ENCODE results near the gene USP22. TPM values are rescaled to one million over a fixed set of nuclear protein-coding genes. Genes with fewer than 3 reads are reported as not detected.
"Not testable (repeated sequence)": the region's sequence is repeated elsewhere in the genome, so short reads cannot be mapped to it uniquely, and the experiment has no call there.

The USP22 gene
- total RNA-seq, 1 donor from 2014 or later: 79.1 TPM

DNA sequence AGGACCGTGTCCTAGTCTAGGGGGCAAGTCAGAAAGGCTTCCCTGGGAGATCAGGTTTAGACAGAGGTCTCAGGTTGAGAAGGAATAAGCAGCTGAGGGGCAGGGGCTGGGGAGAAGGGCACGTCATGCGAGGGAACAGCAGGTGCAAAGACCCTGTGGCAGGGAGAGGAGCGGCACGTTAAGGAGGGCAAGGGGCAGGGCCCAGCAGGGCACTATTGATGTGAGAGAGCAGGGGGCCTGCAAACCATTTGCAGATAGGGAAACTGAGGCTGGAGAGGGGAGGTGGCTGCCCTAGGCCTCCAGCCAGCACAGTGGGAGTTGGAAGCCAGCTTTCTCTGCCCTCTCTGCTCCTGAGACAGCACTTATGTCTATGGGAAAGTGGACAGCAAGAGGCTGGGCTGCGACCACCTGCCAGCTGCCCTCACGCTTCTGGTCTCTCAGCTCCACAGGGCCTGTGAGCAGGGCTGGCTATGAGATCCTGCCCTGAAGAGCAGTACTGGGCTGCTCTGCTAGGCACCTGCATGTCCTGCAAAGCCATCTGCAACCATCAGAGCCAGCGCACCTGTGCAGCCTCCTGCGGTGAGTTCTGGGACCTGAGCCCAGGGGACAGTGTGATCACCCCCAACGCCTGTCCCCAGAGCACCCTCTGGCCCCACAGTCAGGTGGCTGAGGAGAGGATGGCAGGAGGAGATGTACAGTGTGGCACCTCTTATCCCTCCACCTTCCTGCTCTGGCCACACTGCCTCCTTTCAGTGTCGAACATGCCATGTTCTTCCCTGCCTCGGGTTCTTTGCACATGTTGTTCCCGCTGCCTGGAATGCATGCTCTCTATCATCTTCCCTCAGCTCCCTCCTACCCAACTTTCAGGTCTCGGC lies 61.5 kb downstream of the USP22 start:
- H3K9me3 ChIP-seq: no peaks in the 10 kb centered on the region
- TF ChIP-seq POLR2AphosphoS5 (IDR thresholded peaks at IDR 0.05; ENCODE audit: insufficient read depth in 1 of 2, low read depth in 1 of 2) (no peak), POLR2A (IDR thresholded peaks at IDR 0.05) (no peak)
- TF ChIP-seq, protein P1, sequence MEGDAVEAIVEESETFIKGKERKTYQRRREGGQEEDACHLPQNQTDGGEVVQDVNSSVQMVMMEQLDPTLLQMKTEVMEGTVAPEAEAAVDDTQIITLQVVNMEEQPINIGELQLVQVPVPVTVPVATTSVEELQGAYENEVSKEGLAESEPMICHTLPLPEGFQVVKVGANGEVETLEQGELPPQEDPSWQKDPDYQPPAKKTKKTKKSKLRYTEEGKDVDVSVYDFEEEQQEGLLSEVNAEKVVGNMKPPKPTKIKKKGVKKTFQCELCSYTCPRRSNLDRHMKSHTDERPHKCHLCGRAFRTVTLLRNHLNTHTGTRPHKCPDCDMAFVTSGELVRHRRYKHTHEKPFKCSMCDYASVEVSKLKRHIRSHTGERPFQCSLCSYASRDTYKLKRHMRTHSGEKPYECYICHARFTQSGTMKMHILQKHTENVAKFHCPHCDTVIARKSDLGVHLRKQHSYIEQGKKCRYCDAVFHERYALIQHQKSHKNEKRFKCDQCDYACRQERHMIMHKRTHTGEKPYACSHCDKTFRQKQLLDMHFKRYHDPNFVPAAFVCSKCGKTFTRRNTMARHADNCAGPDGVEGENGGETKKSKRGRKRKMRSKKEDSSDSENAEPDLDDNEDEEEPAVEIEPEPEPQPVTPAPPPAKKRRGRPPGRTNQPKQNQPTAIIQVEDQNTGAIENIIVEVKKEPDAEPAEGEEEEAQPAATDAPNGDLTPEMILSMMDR (IDR thresholded peaks at IDR 0.05): no peak
- H3K4me1 ChIP-seq: no peaks in the 10 kb centered on the region
- H3K27ac ChIP-seq: no peak overlapping the region
- H3K4me3 ChIP-seq: no peak overlapping the region
- H3K27me3 ChIP-seq: no peaks in the 10 kb centered on the region
- DNase-seq (ENCODE audit: extremely low spot score in 2 of 2): peak; percentile 67 to 90
- H3K36me3 ChIP-seq: no peaks in the 10 kb centered on the region
- intact Hi-C loops (cut with DNase I): no loop called here

DNA sequence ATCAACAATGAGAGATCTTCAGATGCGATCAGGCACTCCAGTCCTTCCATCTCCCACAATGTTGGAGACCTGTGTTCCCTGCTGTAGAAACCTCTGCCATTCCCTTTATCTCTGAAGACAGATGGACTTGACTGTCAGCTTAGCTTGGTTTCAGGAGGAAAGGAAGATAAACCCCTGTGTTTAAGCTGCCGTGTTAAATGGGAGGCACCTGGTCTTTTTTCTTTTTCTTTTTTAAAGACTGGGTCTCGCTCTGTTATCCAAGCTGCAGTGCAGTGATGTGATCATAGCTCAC lies 63.1 kb downstream of the USP22 start:
- H3K9me3 ChIP-seq: no peaks in the 10 kb centered on the region
- no peak overlapping the region for H3K4me3 ChIP-seq
- no peaks in the 10 kb centered on the region for H3K36me3 ChIP-seq
- DNase-seq (ENCODE audit: extremely low spot score in 2 of 2): no peak
- H3K27ac ChIP-seq: no peak overlapping the region
- H3K4me1 ChIP-seq: no peaks in the 10 kb centered on the region
- TF ChIP-seq, protein P1 (IDR thresholded peaks at IDR 0.05): no peak
- TF ChIP-seq POLR2AphosphoS5 (IDR thresholded peaks at IDR 0.05; ENCODE audit: insufficient read depth in 1 of 2, low read depth in 1 of 2) (no peak), POLR2A (IDR thresholded peaks at IDR 0.05) (no peak)
- intact Hi-C loops (cut with DNase I): no loop called here
- no peaks in the 10 kb centered on the region for H3K27me3 ChIP-seq

DNA sequence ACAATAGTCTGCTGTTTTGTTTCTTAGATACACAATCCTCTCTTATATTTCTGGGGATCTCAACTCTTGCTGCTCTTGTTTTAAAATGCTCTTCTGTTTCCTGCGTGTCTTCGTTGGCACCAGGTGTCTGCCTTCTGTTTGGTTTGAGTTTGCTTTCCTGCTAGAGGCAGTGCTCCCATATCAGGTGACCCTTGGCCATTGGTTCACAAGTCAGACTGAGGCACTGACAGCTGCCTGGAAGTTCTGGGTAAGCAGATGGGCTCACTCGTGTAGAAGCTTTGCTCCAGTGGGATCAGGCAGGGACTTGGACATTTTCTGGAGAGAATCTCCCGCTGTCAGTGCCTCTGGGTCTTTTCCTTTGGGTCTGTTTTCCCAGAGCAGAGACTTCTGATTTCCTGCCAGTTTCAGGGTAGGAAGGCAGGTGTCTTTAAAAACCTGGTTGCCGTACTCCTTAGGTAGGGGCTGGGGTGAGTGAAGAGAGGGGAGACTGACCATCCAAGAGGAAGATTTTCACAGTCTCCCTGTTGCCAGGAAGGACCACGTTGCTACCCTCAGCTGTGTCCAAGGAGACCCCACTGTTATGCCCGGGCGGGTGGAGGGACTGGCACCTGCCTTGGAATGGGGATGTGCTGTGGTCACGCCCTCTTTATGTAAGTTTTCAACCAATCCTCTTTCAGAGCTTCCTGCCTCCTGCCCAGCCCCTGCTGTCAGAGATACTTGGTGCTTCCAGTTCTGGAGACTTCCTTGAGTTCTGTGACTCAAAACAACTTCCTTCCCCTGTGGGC lies 63.6 kb downstream of the USP22 start:
- H3K27ac ChIP-seq: not testable (repeated sequence)

DNA sequence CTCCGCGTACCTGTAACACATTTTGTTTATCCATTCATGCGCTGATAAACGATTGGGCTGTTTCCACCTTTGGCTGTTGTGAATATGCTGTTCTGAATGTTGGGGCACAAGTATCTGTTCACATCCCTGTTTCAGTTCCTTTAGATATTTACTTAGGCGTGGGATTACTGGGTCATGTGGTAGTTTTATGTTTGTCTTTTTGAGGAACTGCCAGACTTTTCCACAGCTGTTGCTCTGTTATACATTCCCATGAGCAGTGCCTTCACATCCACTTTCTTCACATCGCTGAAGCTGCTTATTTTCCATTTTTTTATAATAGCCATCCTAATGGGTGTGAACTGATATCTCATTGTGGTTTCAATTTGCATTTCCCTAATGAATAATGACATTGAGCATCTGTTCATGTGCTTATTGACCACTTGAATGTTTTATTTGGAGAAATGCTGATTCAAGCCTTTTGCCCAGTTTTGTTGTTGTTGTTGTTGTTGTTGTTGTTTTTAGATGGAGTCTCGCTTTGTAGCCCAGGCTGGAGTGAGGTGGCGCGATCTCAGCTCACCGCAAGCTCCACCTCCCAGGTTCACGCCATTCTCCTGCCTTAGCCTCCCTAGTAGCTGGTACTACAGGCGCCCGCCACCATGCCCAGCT lies 65.1 kb downstream of the USP22 start:
- H3K27me3 ChIP-seq; H3K4me3 ChIP-seq; H3K9me3 ChIP-seq; H3K36me3 ChIP-seq; DNase-seq (ENCODE audit: extremely low spot score in 2 of 2); H3K27ac ChIP-seq; intact Hi-C loops (cut with DNase I); H3K4me1 ChIP-seq: not testable (repeated sequence)

More for the DNA sequence above, 63.6 kb downstream of the USP22 start:
- H3K9me3 ChIP-seq; H3K27me3 ChIP-seq; H3K36me3 ChIP-seq; intact Hi-C loops (cut with DNase I); H3K4me1 ChIP-seq; H3K4me3 ChIP-seq: not testable (repeated sequence)
- DNase-seq (ENCODE audit: extremely low spot score in 2 of 2): peak; percentile 22 to 70

DNA sequence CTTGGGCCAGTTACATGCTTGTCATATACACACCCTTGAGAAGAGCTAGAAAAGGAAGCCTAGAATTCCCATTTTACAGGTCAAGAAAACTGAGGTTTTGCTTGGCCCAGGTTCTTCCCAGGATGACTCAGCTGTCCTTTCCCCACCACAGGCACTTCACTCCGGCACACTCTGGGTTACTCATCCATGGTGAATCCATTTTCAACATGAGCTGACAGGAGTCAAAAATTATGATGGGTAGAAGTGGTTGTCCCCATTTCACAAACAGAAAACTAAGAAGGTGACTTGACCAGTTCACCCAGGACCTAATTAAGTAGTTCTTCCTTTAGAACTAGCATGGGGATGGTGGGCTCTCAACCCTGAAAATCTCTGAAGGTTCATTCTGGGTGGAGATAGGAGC lies 67.2 kb downstream of the USP22 start:
- H3K4me1 ChIP-seq: no peaks in the 10 kb centered on the region
- no peak overlapping the region for H3K27ac ChIP-seq
- no peaks in the 10 kb centered on the region for H3K27me3 ChIP-seq
- H3K9me3 ChIP-seq: no peaks in the 10 kb centered on the region
- no peaks in the 10 kb centered on the region for H3K36me3 ChIP-seq
- intact Hi-C loops (cut with DNase I): no loop called here
- H3K4me3 ChIP-seq: no peak overlapping the region
- no peak for DNase-seq (ENCODE audit: extremely low spot score in 2 of 2)
- TF ChIP-seq POLR2AphosphoS5 (IDR thresholded peaks at IDR 0.05; ENCODE audit: insufficient read depth in 1 of 2, low read depth in 1 of 2) (no peak), POLR2A (IDR thresholded peaks at IDR 0.05) (no peak)
- TF ChIP-seq, protein P1 (IDR thresholded peaks at IDR 0.05): no peak
